ENCODE data around the gene RASSF5. TPM values are rescaled to one million over a fixed set of nuclear protein-coding genes. Genes with fewer than 3 reads are reported as not detected.

Gene RASSF5
- polyA plus RNA-seq, 1 donor from 2014 or later = 4.0 TPM

DNA sequence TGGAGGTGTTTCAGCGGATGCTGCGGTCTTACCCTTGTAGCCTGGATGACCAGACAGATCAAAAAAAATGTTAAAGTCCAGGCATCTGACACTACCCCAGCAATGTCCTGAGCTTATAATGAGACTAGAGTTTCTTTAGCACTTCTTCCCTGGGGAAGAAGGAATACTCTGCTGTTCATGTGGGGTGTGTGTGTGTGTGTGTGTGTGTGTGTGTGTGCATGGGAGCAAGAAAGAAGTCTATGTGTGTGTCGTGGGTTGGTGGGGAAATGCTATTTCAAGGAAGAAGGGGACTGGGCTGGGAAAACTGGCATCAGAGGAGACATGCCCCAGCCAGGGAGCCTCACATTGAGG is 3.0 kb upstream of the RASSF5 start:
- no peaks in the 10 kb centered on the region for H3K79me2 ChIP-seq (replicated peaks; ENCODE audit: insufficient read depth, low read length)
- H3K36me3 ChIP-seq (ENCODE audit: insufficient read depth, low read length) = no peaks in the 10 kb centered on the region
- H3K4me3 ChIP-seq (ENCODE audit: low read length) = no peak overlapping the region
- H2AFZ ChIP-seq (ENCODE audit: low read depth, low read length) = no peak overlapping the region
- no peaks in the 10 kb centered on the region for H3F3A ChIP-seq (ENCODE audit: insufficient read depth, low read length, poor library complexity, severe bottlenecking)
- no peaks in the 10 kb centered on the region for H3K9me3 ChIP-seq (ENCODE audit: low read length)
- H3K9ac ChIP-seq (ENCODE audit: low read length) = no peak overlapping the region
- H3K27ac ChIP-seq (ENCODE audit: low read length) = no peak overlapping the region
- H4K20me1 ChIP-seq (ENCODE audit: insufficient read depth) = no peaks in the 10 kb centered on the region
- H3K4me2 ChIP-seq (ENCODE audit: low read length) = no peak overlapping the region
- H3K9me2 ChIP-seq (ENCODE audit: insufficient read depth, low read length) = no peaks in the 10 kb centered on the region
- H3K27me3 ChIP-seq (ENCODE audit: insufficient read depth, low read depth, low read length) = peaks cover 51% of the 10 kb centered on the region
- TF ChIP-seq RAD21 (conservative IDR thresholded peaks at IDR 0.05) (no peak), EZH2 (IDR thresholded peaks at IDR 0.05; ENCODE audit: borderline replicate concordance, insufficient read depth, low read length, poor library complexity, severe bottlenecking) (no peak), SMC3 (conservative IDR thresholded peaks at IDR 0.05; ENCODE audit: poor library complexity) (no peak), EP300 (conservative IDR thresholded peaks at IDR 0.05; ENCODE audit: poor library complexity, severe bottlenecking) (no peak), POLR2AphosphoS5 (IDR thresholded peaks at IDR 0.05) (no peak)
- TF ChIP-seq, protein P1, sequence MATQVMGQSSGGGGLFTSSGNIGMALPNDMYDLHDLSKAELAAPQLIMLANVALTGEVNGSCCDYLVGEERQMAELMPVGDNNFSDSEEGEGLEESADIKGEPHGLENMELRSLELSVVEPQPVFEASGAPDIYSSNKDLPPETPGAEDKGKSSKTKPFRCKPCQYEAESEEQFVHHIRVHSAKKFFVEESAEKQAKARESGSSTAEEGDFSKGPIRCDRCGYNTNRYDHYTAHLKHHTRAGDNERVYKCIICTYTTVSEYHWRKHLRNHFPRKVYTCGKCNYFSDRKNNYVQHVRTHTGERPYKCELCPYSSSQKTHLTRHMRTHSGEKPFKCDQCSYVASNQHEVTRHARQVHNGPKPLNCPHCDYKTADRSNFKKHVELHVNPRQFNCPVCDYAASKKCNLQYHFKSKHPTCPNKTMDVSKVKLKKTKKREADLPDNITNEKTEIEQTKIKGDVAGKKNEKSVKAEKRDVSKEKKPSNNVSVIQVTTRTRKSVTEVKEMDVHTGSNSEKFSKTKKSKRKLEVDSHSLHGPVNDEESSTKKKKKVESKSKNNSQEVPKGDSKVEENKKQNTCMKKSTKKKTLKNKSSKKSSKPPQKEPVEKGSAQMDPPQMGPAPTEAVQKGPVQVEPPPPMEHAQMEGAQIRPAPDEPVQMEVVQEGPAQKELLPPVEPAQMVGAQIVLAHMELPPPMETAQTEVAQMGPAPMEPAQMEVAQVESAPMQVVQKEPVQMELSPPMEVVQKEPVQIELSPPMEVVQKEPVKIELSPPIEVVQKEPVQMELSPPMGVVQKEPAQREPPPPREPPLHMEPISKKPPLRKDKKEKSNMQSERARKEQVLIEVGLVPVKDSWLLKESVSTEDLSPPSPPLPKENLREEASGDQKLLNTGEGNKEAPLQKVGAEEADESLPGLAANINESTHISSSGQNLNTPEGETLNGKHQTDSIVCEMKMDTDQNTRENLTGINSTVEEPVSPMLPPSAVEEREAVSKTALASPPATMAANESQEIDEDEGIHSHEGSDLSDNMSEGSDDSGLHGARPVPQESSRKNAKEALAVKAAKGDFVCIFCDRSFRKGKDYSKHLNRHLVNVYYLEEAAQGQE (IDR thresholded peaks at IDR 0.05; ENCODE audit: borderline replicate concordance) = no peak
- TF ChIP-seq, protein P2, sequence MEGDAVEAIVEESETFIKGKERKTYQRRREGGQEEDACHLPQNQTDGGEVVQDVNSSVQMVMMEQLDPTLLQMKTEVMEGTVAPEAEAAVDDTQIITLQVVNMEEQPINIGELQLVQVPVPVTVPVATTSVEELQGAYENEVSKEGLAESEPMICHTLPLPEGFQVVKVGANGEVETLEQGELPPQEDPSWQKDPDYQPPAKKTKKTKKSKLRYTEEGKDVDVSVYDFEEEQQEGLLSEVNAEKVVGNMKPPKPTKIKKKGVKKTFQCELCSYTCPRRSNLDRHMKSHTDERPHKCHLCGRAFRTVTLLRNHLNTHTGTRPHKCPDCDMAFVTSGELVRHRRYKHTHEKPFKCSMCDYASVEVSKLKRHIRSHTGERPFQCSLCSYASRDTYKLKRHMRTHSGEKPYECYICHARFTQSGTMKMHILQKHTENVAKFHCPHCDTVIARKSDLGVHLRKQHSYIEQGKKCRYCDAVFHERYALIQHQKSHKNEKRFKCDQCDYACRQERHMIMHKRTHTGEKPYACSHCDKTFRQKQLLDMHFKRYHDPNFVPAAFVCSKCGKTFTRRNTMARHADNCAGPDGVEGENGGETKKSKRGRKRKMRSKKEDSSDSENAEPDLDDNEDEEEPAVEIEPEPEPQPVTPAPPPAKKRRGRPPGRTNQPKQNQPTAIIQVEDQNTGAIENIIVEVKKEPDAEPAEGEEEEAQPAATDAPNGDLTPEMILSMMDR (IDR thresholded peaks at IDR 0.05; ENCODE audit: poor library complexity, severe bottlenecking) = no peak

DNA sequence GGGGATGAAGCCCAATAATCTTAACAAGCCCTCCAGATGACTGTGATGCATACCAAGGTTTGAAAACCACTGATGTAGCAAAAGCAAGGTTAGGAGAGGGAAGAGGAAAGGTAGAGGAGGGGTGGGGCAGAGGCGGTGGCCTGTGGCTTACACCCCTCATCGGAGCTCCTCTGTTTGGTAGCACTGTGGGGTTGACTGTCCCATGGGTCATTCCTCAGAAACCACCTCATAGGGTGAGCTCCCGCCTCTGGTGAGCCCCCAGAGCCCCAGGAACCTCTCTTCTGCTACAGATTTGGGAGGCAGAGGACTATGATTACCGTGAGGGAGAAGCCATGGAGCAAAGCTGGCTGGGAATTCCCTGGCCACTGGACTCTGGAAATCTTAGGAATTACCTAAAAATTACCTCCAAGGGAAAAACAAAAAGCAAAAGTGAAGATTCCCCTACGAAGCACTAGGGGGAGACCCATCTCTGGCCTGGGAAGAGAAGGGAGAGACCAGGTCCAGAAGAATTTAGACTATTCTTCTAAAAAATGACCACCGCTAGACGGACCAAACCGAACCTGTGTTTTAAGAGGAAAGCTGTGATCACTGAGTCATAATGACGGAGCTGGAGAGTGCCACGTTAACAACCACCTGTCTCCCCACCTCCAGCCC is 1.5 kb upstream of the RASSF5 start:
- no peak overlapping the region for H3K4me3 ChIP-seq (ENCODE audit: low read length)
- TF ChIP-seq RAD21 (conservative IDR thresholded peaks at IDR 0.05) = peak; percentile 17
- TF ChIP-seq TAF1 (IDR thresholded peaks at IDR 0.05; ENCODE audit: low read depth) = no peak
- no peak for TF ChIP-seq EZH2 (IDR thresholded peaks at IDR 0.05; ENCODE audit: borderline replicate concordance, insufficient read depth, low read length, poor library complexity, severe bottlenecking)
- no peak for TF ChIP-seq SMC3 (conservative IDR thresholded peaks at IDR 0.05; ENCODE audit: poor library complexity)
- no peak for TF ChIP-seq POLR2AphosphoS5 (IDR thresholded peaks at IDR 0.05)
- TF ChIP-seq EP300 (conservative IDR thresholded peaks at IDR 0.05; ENCODE audit: poor library complexity, severe bottlenecking) = no peak
- no peak for TF ChIP-seq MXI1 (conservative IDR thresholded peaks at IDR 0.05; ENCODE audit: poor library complexity, severe bottlenecking)
- H4K20me1 ChIP-seq (ENCODE audit: insufficient read depth) = no peaks in the 10 kb centered on the region
- no peaks in the 10 kb centered on the region for H3K9me2 ChIP-seq (ENCODE audit: insufficient read depth, low read length)
- H3K9ac ChIP-seq (ENCODE audit: low read length) = no peak overlapping the region
- no peaks in the 10 kb centered on the region for H3K9me3 ChIP-seq (ENCODE audit: low read length)
- H3K4me2 ChIP-seq (ENCODE audit: low read length) = no peak overlapping the region
- H3F3A ChIP-seq (ENCODE audit: insufficient read depth, low read length, poor library complexity, severe bottlenecking) = no peaks in the 10 kb centered on the region
- no peaks in the 10 kb centered on the region for H3K79me2 ChIP-seq (replicated peaks; ENCODE audit: insufficient read depth, low read length)
- H3K36me3 ChIP-seq (ENCODE audit: insufficient read depth, low read length) = no peaks in the 10 kb centered on the region
- peaks cover 54% of the 10 kb centered on the region for H3K27me3 ChIP-seq (ENCODE audit: insufficient read depth, low read depth, low read length)
- no peak overlapping the region for H2AFZ ChIP-seq (ENCODE audit: low read depth, low read length)
- no peak overlapping the region for H3K27ac ChIP-seq (ENCODE audit: low read length)

Data from neural cell (in vitro differentiated cells).